ENCODE results near the gene ZNF474.
"Not testable (repeated sequence)": the region's sequence is repeated elsewhere in the genome, so short reads cannot be mapped to it uniquely, and the experiment has no call there.

ZNF474 gene

DNA sequence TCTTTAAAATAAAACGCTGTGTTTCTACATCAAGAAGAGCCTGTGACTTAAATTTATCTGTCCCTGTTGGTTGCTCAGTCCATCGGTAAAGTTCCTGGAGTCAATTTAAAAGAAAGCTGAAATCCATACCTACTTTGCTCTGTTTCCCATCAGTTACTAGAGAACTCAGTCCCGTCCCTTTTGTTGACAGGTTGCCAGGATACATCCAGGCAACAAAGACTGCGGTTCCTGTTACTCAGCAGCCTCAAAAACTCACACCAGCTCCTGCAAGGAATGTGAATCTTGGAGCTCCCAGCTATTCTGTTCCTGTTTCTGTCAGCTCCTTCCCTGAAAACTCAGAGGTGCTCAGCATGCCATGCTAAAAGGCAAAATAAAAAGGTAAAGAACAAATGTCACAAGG lies at the start of gene ZNF474:
ZNF474 (plus strand) TSS at position 241 of the 400 bp plus-strand sequence. CDS start 22,445 bp downstream, outside the sequence.
- H3K9me3 ChIP-seq (ENCODE audit: control insufficient read depth, insufficient read depth, low read length) = no peaks in the 10 kb centered on the region
- H3K4me1 ChIP-seq (ENCODE audit: control insufficient read depth, insufficient read depth, low read length) = no peaks in the 10 kb centered on the region
- no peaks in the 10 kb centered on the region for H3K27me3 ChIP-seq (ENCODE audit: control insufficient read depth, insufficient read depth, low read length)
- no peaks in the 10 kb centered on the region for H3K36me3 ChIP-seq (ENCODE audit: control insufficient read depth, insufficient read depth, low read length)
- no peak within 1 kb of the TSS for H3K9ac ChIP-seq (ENCODE audit: low read depth, low read length)
- H3K4me3 ChIP-seq (ENCODE audit: low read depth, low read length) = no peak within 1 kb of the TSS

DNA sequence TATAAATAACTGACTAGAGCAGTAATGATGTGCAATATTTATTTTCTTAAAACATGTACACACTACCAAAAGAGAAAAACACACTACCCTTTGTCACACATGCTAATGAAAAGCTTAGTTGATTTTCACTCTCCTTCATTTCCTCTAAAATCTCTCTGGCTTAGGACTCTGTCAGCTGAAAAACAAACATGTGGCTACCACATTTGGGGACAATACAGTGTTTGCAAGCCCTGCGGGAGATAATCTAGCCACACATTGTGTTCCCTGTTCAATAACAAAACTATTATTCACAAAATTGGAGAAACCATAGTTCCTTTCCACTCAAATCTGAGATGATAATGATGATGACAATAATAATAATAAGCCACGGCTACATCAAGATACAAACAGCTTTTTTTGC lies 47.8 kb upstream of the ZNF474 start:
- Histone ChIP-seq H3K9ac (ENCODE audit: low read depth, low read length) (no peak overlapping the region), H3K4me3 (ENCODE audit: low read depth, low read length) (no peak overlapping the region)

DNA sequence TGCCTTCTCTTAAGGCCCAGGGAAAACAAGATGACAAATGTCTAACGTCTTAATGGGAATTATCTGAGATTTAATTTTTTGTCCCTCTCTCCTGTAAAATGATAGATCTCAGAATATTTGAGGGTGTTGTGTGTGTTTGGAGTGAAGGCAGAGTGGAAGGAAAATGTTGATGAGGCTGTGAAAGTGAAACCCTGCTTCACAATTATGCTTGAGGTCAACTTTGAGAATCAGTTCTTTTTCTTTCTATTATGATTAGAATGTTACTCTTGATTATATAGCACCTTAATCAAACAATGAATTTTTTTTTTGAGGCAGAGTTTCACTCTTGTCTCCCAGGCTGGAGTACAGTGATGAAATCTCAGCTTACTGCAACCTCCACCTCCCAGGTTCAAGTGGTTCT lies 45.8 kb upstream of the ZNF474 start:
- H3K9me3 ChIP-seq (ENCODE audit: control insufficient read depth, insufficient read depth, low read length) = no peaks in the 10 kb centered on the region
- no peak overlapping the region for H3K9ac ChIP-seq (ENCODE audit: low read depth, low read length)
- peaks cover 11% of the 10 kb centered on the region for H3K27me3 ChIP-seq (ENCODE audit: control insufficient read depth, insufficient read depth, low read length)
- no peaks in the 10 kb centered on the region for H3K4me1 ChIP-seq (ENCODE audit: control insufficient read depth, insufficient read depth, low read length)
- H3K4me3 ChIP-seq (ENCODE audit: low read depth, low read length) = no peak overlapping the region
- no peaks in the 10 kb centered on the region for H3K36me3 ChIP-seq (ENCODE audit: control insufficient read depth, insufficient read depth, low read length)

More for the DNA sequence above, 47.8 kb upstream of the ZNF474 start:
- no peaks in the 10 kb centered on the region for H3K9me3 ChIP-seq (ENCODE audit: control insufficient read depth, insufficient read depth, low read length)
- H3K27me3 ChIP-seq (ENCODE audit: control insufficient read depth, insufficient read depth, low read length) = peaks cover 30% of the 10 kb centered on the region
- H3K36me3 ChIP-seq (ENCODE audit: control insufficient read depth, insufficient read depth, low read length) = no peaks in the 10 kb centered on the region
- no peaks in the 10 kb centered on the region for H3K4me1 ChIP-seq (ENCODE audit: control insufficient read depth, insufficient read depth, low read length)

DNA sequence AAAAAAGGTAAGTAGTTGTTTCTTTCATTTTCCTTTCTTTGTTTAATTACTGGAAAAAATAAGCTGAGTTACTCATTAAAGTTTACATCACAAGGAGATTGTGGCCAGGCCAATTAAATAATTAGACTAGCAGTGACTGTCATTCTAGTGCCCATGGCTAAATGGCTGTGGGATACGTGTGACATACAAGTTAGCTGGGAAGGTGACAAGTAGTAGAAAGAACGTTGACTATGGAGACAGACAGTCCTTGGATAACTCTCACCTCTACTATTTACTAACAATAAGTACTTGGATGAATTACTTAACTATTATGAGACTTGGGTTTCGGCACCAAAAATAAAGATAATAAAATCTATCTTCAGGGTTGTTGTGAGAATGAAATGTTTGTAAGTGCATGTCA lies 44.3 kb upstream of the ZNF474 start:
- H3K36me3 ChIP-seq (ENCODE audit: control insufficient read depth, insufficient read depth, low read length) = no peaks in the 10 kb centered on the region
- H3K9me3 ChIP-seq (ENCODE audit: control insufficient read depth, insufficient read depth, low read length) = no peaks in the 10 kb centered on the region
- H3K4me3 ChIP-seq (ENCODE audit: low read depth, low read length) = no peak overlapping the region
- no peaks in the 10 kb centered on the region for H3K27me3 ChIP-seq (ENCODE audit: control insufficient read depth, insufficient read depth, low read length)
- H3K9ac ChIP-seq (ENCODE audit: low read depth, low read length) = no peak overlapping the region
- no peaks in the 10 kb centered on the region for H3K4me1 ChIP-seq (ENCODE audit: control insufficient read depth, insufficient read depth, low read length)

DNA sequence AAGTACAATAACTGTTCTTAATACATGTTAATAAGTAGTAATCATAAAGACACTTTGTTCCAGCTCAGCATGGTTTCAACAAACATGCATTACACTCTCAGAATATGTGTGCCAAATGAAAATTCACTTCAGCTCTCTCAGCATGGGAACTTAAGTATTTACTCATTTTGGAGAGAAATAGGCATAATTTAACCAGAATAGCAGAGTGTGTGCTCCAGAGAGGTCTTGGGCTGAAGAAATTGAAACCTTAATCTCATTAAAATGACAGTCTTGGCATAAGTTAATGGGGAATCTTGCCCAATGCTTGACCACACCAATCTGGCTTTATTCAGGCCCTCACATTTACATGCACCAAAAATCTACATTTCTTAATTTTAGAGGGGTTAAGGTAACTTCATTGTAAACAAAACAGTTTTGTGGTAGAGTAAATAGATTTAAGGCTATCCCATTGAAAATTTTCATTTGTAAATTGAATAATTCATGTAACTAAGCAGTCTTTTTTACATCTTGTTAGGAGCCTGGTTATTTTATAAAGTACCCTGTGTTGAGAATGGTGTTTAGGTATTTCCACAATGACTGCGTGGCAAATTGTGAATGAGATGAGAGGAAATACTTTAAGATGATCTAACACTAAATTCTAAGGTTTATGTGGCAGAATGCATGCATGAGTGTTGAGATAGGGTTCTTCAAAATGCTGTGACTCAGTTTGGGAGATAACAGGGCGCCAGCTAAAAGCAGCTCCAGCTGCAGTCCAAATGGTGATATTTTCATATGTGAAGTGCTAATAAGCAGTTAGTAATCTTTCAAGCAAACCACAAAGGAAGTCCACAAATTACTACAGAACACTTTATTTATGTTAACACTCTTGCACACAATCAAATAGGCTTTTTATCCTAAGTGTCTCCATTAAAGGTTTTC lies 40.0 kb upstream of the ZNF474 start:
- Histone ChIP-seq H3K4me1 (ENCODE audit: control insufficient read depth, insufficient read depth, low read length) (no peaks in the 10 kb centered on the region), H3K4me3 (ENCODE audit: low read depth, low read length) (no peak overlapping the region), H3K36me3 (ENCODE audit: control insufficient read depth, insufficient read depth, low read length) (no peaks in the 10 kb centered on the region), H3K9ac (ENCODE audit: low read depth, low read length) (no peak overlapping the region), H3K9me3 (ENCODE audit: control insufficient read depth, insufficient read depth, low read length) (no peaks in the 10 kb centered on the region), H3K27me3 (ENCODE audit: control insufficient read depth, insufficient read depth, low read length) (no peaks in the 10 kb centered on the region)

DNA sequence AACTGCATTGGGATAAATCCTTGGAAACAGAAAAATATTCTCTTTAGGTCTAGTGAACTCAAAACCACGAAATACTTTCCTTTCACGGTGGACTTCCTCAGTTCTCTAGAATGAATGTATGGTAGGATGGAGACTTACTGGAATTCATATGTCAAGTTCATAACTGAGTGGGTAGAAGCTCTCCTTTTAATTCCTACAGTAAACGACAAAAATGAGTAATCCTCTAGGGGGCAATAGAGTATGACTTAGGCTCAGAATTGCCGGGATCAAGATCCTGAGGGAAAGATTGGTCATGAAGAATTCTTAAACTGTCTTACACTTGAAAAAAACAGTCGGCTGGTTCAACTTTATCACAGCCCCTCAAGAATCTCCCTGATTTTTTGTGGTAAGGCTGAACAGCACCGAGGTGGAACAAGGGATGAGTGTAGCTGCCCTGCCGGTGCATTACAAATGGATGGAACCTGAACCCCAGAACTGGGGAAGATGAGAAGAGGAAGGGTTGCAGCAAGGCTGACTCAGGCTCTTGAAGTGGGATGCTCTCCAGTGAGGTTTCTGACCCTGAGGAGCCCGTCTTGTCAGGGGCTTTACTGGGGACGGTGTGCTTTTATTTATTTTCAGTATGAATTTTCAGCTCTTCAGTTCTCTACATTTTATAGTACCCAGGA lies 37.3 kb upstream of the ZNF474 start:
- no peak overlapping the region for H3K9ac ChIP-seq (ENCODE audit: low read depth, low read length)
- no peaks in the 10 kb centered on the region for H3K27me3 ChIP-seq (ENCODE audit: control insufficient read depth, insufficient read depth, low read length)
- no peak overlapping the region for H3K4me3 ChIP-seq (ENCODE audit: low read depth, low read length)
- no peaks in the 10 kb centered on the region for H3K9me3 ChIP-seq (ENCODE audit: control insufficient read depth, insufficient read depth, low read length)
- H3K36me3 ChIP-seq (ENCODE audit: control insufficient read depth, insufficient read depth, low read length) = no peaks in the 10 kb centered on the region
- no peaks in the 10 kb centered on the region for H3K4me1 ChIP-seq (ENCODE audit: control insufficient read depth, insufficient read depth, low read length)

DNA sequence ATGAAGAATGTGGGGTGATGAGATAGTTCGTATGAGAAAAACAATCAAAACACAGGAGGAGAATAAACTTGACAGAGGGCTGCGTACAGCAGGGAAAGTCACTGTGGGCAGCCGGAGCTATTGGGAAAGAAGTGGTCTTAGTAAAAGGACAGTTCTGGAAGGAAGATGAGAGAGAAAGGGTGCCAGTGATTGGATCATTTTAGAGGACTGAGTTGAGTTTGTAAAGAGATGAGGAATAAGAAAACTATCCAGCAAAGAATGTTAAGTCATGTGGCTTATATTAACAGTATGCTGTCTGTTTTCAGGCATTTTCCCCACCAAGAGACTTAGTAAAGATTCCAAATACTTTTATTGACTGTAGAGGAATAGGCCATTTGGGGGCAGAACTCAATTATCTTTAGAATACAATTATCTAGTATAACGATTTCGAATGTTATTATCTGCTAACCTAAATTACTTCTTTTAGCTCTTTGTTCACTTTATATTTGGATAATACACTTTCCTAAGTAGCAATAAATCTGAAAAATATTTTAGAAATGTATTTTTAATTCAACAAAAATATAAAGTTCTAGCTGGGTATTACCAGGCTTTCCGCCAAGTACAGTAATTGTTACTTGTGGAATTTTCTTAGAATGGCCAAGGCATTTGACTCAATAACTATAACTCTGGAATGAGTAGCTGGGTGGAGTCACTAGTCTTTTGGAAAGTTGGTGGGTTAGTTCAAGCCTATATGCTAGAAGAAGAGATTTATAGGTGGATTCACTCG lies 35.7 kb upstream of the ZNF474 start:
- H3K36me3 ChIP-seq (ENCODE audit: control insufficient read depth, insufficient read depth, low read length) = no peaks in the 10 kb centered on the region
- no peak overlapping the region for H3K4me3 ChIP-seq (ENCODE audit: low read depth, low read length)
- no peaks in the 10 kb centered on the region for H3K27me3 ChIP-seq (ENCODE audit: control insufficient read depth, insufficient read depth, low read length)
- H3K9me3 ChIP-seq (ENCODE audit: control insufficient read depth, insufficient read depth, low read length) = no peaks in the 10 kb centered on the region
- H3K4me1 ChIP-seq (ENCODE audit: control insufficient read depth, insufficient read depth, low read length) = no peaks in the 10 kb centered on the region
- no peak overlapping the region for H3K9ac ChIP-seq (ENCODE audit: low read depth, low read length)

DNA sequence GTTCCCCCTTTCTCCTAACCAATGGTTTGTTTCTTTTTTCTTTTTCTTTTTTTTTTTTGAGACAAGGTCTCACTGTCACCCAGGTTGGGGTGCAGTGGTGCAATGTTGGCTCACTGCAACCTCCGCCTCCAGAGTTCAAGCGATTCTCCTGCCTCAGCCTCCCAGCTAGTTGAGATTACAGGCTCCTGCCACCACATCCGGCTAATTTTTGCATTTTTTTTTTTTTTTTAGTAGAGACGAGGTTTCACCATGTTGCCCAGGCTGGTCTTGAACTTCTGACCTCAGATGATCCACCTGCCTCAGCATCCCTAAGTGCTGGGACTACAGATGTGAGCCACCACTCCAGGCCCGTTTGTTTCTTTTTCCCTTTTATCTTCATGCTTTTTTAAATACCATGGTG lies 35.1 kb upstream of the ZNF474 start:
- H3K9ac ChIP-seq (ENCODE audit: low read depth, low read length); H3K36me3 ChIP-seq (ENCODE audit: control insufficient read depth, insufficient read depth, low read length); H3K9me3 ChIP-seq (ENCODE audit: control insufficient read depth, insufficient read depth, low read length); H3K4me1 ChIP-seq (ENCODE audit: control insufficient read depth, insufficient read depth, low read length); H3K4me3 ChIP-seq (ENCODE audit: low read depth, low read length); H3K27me3 ChIP-seq (ENCODE audit: control insufficient read depth, insufficient read depth, low read length): not testable (repeated sequence)

DNA sequence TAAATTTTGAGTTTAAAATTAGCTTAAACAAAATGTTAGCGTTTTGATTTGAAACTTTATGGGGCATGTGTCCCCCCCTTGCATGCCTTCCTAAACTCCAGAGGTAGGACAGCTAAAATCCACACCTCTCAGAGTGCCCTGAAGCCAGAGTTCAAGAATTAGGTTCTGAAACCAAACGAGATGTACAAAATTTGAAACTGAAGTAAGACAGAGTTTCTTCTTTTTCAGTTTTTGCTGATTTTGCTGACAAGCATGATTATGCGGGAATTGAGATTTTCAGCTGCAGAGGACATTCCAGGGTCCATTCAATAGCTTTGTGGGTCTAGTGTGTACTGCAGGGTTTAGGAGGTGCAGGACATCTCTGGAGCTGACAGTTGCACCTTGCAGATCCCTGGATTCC lies 34.2 kb upstream of the ZNF474 start:
- Histone ChIP-seq H3K9ac (ENCODE audit: low read depth, low read length) (no peak overlapping the region), H3K4me3 (ENCODE audit: low read depth, low read length) (no peak overlapping the region), H3K9me3 (ENCODE audit: control insufficient read depth, insufficient read depth, low read length) (no peaks in the 10 kb centered on the region), H3K27me3 (ENCODE audit: control insufficient read depth, insufficient read depth, low read length) (no peaks in the 10 kb centered on the region), H3K36me3 (ENCODE audit: control insufficient read depth, insufficient read depth, low read length) (no peaks in the 10 kb centered on the region), H3K4me1 (ENCODE audit: control insufficient read depth, insufficient read depth, low read length) (peaks cover 7% of the 10 kb centered on the region)

DNA sequence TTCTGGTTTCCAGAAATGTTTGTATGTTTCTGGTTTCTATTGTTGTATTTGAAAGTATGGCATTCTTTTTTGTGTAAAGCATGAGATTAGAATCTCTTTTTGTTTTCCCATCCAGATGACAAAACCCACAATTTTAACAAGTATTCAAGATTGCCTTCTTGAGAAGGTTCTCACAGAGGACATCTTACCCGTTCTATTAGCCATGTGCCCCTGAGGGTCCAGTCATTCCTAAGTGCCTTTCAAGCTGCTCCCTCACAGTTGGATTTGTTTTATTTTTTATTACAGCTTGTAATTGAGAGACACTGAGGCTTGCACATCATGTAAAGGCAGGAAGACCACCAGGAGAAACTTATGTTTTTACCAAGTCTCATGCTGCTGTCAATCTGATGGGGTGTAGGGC lies 32.0 kb upstream of the ZNF474 start:
- Histone ChIP-seq H3K27me3 (ENCODE audit: control insufficient read depth, insufficient read depth, low read length) (no peaks in the 10 kb centered on the region), H3K9me3 (ENCODE audit: control insufficient read depth, insufficient read depth, low read length) (no peaks in the 10 kb centered on the region), H3K9ac (ENCODE audit: low read depth, low read length) (no peak overlapping the region), H3K4me3 (ENCODE audit: low read depth, low read length) (no peak overlapping the region), H3K4me1 (ENCODE audit: control insufficient read depth, insufficient read depth, low read length) (peaks cover 10% of the 10 kb centered on the region), H3K36me3 (ENCODE audit: control insufficient read depth, insufficient read depth, low read length) (no peaks in the 10 kb centered on the region)

DNA sequence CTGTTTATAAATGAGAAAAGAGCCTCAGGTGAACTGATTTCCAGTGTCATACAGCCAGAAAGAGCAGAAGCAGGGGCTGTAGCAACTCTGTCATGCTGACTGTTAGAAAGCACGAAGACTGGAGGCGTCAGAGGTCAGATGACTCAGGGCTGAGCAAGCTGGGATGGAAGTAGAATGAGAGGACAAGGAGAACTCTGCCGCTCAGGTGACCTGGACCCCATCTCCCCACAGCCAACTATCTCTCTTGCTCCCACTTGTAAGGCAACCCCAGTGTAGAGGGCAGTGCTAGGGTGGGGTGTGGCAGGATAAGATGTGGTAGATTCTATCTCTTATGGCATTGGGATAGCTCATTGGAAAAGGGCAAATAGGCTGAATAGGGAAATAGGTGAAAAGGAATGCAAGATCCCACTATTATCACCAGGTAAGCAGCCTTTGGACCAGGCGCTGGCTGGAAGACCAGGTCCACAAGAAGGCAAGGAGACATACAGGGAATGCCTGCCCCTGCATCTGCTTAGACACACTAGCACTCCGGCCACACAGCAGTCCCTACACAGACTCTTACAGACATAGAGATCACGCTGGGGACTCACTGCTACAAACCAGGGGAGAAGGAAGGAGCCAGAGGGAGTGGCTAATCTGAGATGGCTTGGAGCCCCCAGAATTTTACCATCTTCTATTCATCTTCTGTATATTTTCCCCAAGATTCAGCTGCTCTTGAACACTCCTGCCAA lies 30.1 kb upstream of the ZNF474 start:
- H3K4me3 ChIP-seq (ENCODE audit: low read depth, low read length) = no peak overlapping the region
- H3K36me3 ChIP-seq (ENCODE audit: control insufficient read depth, insufficient read depth, low read length) = no peaks in the 10 kb centered on the region
- no peak overlapping the region for H3K9ac ChIP-seq (ENCODE audit: low read depth, low read length)
- no peaks in the 10 kb centered on the region for H3K9me3 ChIP-seq (ENCODE audit: control insufficient read depth, insufficient read depth, low read length)
- no peaks in the 10 kb centered on the region for H3K27me3 ChIP-seq (ENCODE audit: control insufficient read depth, insufficient read depth, low read length)
- peaks cover 10% of the 10 kb centered on the region for H3K4me1 ChIP-seq (ENCODE audit: control insufficient read depth, insufficient read depth, low read length)

All from iPS-15b (cell line).